ENCODE measurements around the gene NMT1. TPM values are rescaled to one million over a fixed set of nuclear protein-coding genes. Genes with fewer than 3 reads are reported as not detected.

Gene NMT1
- polyA plus RNA-seq, 1 donor, result 37.3 TPM

GRCh38 chr17:45104029-45104428, 42.9 kb downstream of the NMT1 start:
- DNase-seq (ENCODE audit: low read depth), result no peak

GRCh38 chr17:45104497-45104896, 43.4 kb downstream of the NMT1 start:
- DNase-seq (ENCODE audit: low read depth), result no peak

- no peak for DNase-seq (ENCODE audit: low read depth)
These were observed 43.9 kb downstream of the NMT1 start for GRCh38 chr17:45104907-45105624.

DNA sequence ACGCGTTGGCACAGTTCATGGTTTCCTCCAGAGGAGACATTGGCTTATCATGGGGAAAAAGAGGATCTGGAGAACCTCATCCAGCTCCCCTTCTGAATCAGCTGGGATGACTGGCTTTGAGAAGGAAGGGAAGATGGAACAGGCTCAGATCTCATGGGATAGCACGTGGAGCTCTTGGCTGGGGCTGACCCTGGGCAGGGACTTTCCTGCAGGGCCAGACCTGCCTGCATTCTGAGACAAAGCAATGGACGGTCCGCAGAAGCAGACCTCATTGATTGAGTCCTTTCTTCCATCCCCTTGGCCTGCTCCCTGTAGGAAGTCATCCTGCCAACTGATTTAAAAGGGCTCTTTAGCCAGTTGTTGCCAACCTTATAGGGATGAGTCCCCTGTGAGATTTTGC, 45.0 kb downstream of the NMT1 start:
- DNase-seq (ENCODE audit: low read depth), result no peak

DNA sequence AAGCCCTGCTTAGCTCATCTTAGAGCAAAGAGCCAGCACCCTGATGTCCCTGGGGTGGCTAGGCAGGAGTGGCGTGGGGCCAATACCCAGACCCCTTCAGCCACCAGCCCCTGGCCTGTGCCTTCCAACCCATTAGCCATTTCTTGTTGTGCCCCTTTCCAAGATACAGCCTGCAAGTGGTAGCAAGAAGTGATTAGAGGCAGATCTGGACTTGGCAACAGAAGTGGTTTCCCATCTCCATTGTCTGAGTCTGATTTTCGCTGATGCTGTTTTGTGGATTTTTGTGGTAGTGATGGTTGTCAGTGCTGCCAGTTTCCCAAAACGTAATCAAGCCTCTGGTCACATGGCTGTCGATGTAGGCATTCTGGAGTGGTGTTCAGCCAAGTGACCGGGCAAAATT, 45.5 kb downstream of the NMT1 start:
- DNase-seq (ENCODE audit: low read depth), result no peak

- no peak for DNase-seq (ENCODE audit: low read depth)
These were observed 46.3 kb downstream of the NMT1 start for GRCh38 chr17:45107293-45108010.

DNA sequence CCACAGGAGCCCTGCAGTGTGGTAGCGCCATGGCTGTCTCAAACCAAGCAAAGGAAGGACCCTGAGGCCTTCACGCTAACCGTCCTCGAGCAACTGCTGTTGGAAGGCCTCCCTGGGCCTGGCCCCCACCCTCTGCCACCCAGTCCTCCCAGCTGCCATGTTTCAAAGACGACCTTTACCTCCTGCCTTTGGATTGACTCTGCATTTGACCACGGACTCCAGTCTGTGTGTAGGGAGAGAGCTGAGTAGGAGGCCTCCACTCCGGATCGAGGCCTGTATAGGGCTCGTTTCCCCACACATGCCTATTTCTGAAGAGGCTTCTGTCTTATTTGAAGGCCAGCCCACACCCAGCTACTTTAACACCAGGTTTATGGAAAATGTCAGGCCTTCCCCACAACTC, 46.9 kb downstream of the NMT1 start:
- no peak for DNase-seq (ENCODE audit: low read depth)

GRCh38 chr17:45108595-45109521, 47.7 kb downstream of the NMT1 start:
- DNase-seq (ENCODE audit: low read depth), result no peak

- no peak for DNase-seq (ENCODE audit: low read depth)
These were observed 49.8 kb downstream of the NMT1 start for GRCh38 chr17:45110676-45111611.

DNA sequence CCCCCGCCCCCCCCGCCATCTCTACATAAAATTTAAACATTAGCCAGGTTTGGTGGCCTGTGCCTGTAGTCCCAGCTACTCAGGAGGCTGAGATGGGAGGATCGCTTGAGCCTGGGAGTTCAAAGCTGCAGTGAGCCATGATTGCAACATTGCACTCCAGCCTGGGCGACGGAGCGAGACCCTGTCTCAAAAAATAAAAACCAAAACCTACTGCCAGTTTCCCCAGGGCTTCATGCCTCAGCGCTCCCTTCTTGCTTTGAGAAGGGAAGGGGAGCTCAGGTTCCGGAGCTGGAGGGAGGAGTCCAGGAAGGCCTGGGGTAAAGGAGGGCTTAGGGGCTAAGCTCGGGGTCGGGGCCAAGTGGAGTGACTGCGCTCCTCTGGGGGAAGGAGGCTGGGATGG, 50.7 kb downstream of the NMT1 start:
- no peak for DNase-seq (ENCODE audit: low read depth)

- DNase-seq (ENCODE audit: low read depth), result no peak
These were observed 51.7 kb downstream of the NMT1 start for GRCh38 chr17:45112559-45113423.

DNA sequence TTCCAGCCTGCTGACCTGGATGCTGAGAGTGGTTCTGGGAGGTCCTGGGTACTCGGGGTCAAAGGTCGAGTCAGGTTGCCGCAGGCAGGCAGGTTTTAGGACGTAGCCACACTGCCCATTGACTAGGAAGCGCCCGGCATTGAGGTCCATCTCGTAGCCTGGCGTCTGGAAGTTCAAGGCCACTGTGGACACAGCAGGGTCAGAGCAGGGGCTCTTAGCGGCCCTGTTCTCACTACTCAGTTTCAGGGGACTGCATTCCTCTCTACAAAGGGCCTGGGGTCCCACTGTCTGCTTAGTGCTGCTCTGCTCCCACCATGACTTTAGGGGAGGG, 52.3 kb downstream of the NMT1 start:
- no peak for DNase-seq (ENCODE audit: low read depth)

GRCh38 chr17:45114117-45114932, 53.2 kb downstream of the NMT1 start:
- no peak for DNase-seq (ENCODE audit: low read depth)

DNA sequence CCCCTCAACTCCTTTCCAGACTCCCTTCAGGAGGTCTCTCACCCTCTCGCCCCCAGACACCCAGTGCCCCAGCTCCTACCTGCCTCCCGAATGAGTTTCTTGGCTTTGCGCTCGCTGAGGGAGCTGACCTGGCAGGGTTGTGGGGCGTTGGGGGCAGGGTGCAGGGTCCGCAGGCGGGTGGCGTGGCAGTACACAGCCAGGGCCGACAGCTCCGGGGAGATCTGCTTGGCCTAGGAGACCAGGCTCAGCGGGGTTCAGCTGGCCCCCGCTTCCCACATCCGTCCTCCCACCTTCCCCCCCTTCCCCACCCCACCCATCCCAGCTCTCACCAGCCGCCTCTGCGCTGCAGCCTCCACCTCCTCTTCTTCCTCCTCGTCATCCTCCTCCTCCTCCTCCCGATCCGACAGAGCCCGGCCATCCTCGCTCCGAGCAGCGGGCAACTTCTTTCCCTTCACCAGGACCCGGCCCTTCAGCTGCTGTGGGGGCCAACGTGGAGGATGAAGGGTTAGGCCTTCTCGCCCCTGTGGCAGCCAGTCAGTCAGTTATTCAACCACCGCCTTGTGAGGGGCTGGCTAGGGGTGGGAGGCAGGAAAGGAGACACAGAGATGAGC, 54.0 kb downstream of the NMT1 start:
- DNase-seq (ENCODE audit: low read depth), result no peak

DNA sequence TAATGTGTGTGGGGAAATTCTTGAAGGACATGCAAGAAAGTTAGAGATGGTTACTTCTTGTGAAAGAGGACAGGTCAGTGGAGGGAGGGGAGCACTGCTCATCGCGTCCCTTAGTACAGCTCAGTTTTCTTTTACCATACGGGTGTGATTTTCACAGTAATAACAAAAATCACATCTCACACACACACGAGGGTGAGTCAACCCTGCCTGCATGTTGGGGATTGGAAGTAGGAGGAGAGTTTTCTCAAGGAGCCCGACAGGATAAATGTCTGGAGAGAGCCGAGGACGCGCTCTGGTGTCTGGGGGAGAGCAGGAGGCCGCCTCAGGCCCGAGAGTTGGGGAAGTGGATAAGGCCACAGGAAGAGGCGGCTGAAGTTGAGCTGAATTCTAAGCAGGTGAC, 54.8 kb downstream of the NMT1 start:
- DNase-seq (ENCODE audit: low read depth), result no peak

- no peak for DNase-seq (ENCODE audit: low read depth)
These were observed 55.4 kb downstream of the NMT1 start for GRCh38 chr17:45116434-45117016.

GRCh38 chr17:45117334-45117733, 56.2 kb downstream of the NMT1 start:
- no peak for DNase-seq (ENCODE audit: low read depth)

DNA sequence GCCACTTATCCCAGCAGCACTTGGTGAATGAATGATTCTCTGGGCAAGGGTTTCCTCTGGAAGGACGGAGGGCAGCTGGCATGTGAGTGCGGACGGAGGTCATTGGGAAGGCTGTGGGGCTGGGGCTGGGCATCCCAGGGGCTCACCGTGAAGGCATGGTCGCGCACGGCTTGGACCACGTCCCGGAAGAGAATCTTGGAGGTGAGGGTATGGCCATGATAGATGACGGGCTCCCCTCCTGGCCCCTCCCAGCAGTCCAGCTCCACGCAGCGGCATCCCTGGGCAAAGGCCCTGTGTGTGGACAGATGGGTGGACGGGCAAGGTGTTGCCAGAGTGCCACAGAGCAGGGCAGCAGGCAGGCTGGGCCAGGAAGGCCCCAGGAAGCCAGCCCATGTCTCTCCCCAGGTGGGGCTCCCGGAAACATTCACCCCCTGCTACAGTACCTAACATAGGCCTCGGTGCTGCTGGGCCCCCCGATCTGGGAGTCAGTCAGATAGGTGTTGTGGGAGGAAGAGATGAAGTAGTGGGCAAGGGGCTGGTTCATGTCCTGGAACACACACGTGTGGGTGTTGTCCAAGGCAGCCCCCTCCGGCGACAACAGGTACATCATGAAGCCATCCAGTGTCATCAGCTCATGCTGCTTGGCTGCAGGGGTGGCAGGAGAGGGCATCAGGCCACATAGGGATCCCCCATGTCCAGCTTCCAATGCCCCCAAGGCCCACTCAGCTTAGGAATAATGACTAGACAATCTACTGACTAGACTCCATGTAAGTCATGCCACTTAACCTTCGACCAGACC, 56.9 kb downstream of the NMT1 start:
- DNase-seq (ENCODE audit: low read depth), result no peak
